Cardiac muscle cell (in vitro differentiated cells and primary cell): ENCODE results near the gene MGMT. TPM values are rescaled to one million over a fixed set of nuclear protein-coding genes. Genes with fewer than 3 reads are reported as not detected.

Experiments used
- DNase-seq, 2 donors: peaks; one replicate each; pipeline versions ENCODE4 v3.0.0 to v3.0.0-alpha.2; 2010 to 2017; ENCODE audit warnings: low read depth in 1 of 2, low spot score in 1 of 2
- H3K27ac ChIP-seq: fragments of 200-600 bp; sonication (generic); 2 replicates; pipeline ENCODE4 v1.5.1; 2016
- H3K27me3 ChIP-seq: fragments of 200-600 bp; sonication (generic); 2 replicates; pipeline ENCODE4 v1.6.0; 2016; ENCODE audit warnings: control low read depth
- H3K36me3 ChIP-seq: fragments of 200-600 bp; sonication (generic); 2 replicates; pipeline ENCODE4 v1.5.1; 2016; ENCODE audit warnings: control low read depth
- H3K4me1 ChIP-seq: fragments of 200-600 bp; sonication (generic); 2 replicates; pipeline ENCODE4 v1.8.1; 2017; ENCODE audit warnings: low read depth, mild to moderate bottlenecking, mixed run types
- H3K4me3 ChIP-seq: fragments of 200-600 bp; sonication (generic); 2 replicates; pipeline ENCODE4 v1.5.1; 2016; ENCODE audit warnings: mild to moderate bottlenecking
- H3K9me3 ChIP-seq: fragments of 200-600 bp; sonication (generic); 2 replicates; pipeline ENCODE4 v1.5.1; 2017; ENCODE audit warnings: low read depth, mild to moderate bottlenecking, control low read depth
- CTCF ChIP-seq: IDR thresholded peaks from 2 replicates; pipeline ENCODE4 v1.5.1; 2012; ENCODE audit warnings: low read depth, mild to moderate bottlenecking, low read length
- polyA plus RNA-seq: library from polyadenylated mRNA; unstranded; fragments of >200 nt; fragmentation: Nextera tagmentation; extraction: Ambion mirVana; gene quantifications from 2 replicates; pipeline ENCODE4 v1.2.1, GENCODE V29; 2016
- total RNA-seq: library from RNA; depleted of rRNA; stranded (reverse); fragments of >200 nt; gene quantifications from 2 replicates; pipeline ENCODE4 v1.2.3, GENCODE V29; 2016

MGMT gene
- total and polyA plus RNA-seq, 2 experiments from 2014 or later, result 21.8 to 28.0 TPM

DNA sequence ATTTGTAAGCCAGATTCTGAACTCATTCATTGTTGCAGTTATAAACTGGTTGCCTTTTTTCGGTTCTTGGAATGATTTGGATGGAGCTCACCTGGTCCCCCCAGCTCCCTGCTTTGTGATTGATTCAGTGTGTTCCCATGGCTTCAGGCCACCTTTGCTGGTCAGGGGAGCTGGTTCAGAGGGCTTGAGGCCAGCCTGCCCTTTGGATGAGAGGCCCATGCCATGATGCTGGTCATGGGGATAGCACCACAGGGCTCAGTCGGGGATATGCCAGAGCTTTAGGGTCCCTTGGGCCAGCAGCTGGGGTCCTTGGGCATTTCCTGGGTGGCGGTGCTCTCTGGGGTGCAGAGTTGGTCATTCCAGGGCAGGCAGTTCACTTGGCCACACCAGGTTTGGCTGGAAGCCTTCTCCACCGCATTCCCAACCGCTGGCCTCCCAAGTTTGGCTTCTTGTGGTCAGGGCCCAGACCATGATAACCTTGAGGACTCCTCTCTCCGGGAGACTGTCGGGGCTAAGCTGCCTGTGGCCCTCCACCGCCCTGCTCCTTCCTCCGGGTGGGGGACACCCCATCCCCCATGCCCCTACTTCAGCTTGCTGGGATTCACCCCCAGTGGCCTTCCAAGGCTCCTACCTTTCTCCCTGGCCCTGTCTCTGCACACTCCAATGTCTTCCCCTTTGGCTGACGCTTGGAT lies 65.1 kb downstream of the MGMT start:
- Histone ChIP-seq H3K27me3 (no peaks in the 10 kb centered on the region), H3K36me3 (no peaks in the 10 kb centered on the region), H3K27ac (no peak overlapping the region), H3K9me3 (no peaks in the 10 kb centered on the region), H3K4me1 (peaks cover 3% of the 10 kb centered on the region), H3K4me3 (no peak overlapping the region)
- no peak for TF ChIP-seq CTCF
- peak in 1 of 2 donors; percentile 74 for DNase-seq

- Histone ChIP-seq H3K9me3 (no peaks in the 10 kb centered on the region), H3K27ac (no peak overlapping the region), H3K4me3 (no peak overlapping the region), H3K36me3 (no peaks in the 10 kb centered on the region), H3K4me1 (peaks cover 3% of the 10 kb centered on the region), H3K27me3 (no peaks in the 10 kb centered on the region)
- TF ChIP-seq CTCF, result no peak
- no peak for DNase-seq
Observed at GRCh38 chr10:129532838-129533237, 65.8 kb downstream of the MGMT start.

GRCh38 chr10:129533281-129533680 lies 66.2 kb downstream of the MGMT start:
- no peak for DNase-seq
- peaks cover 3% of the 10 kb centered on the region for H3K4me1 ChIP-seq
- TF ChIP-seq CTCF, result no peak
- H3K36me3 ChIP-seq, result no peaks in the 10 kb centered on the region
- H3K27ac ChIP-seq, result no peak overlapping the region
- H3K4me3 ChIP-seq, result no peak overlapping the region
- H3K27me3 ChIP-seq, result no peaks in the 10 kb centered on the region
- no peaks in the 10 kb centered on the region for H3K9me3 ChIP-seq

- no peaks in the 10 kb centered on the region for H3K36me3 ChIP-seq
- no peaks in the 10 kb centered on the region for H3K27me3 ChIP-seq
- no peak overlapping the region for H3K27ac ChIP-seq
- no peak for DNase-seq
- TF ChIP-seq CTCF, result no peak
- no peaks in the 10 kb centered on the region for H3K9me3 ChIP-seq
- H3K4me3 ChIP-seq, result no peak overlapping the region
- peaks cover 3% of the 10 kb centered on the region for H3K4me1 ChIP-seq
Observed at GRCh38 chr10:129534826-129535225, 67.8 kb downstream of the MGMT start.

- Histone ChIP-seq H3K36me3 (no peaks in the 10 kb centered on the region), H3K9me3 (no peaks in the 10 kb centered on the region), H3K4me1 (peaks cover 3% of the 10 kb centered on the region), H3K27ac (no peak overlapping the region), H3K4me3 (no peak overlapping the region), H3K27me3 (no peaks in the 10 kb centered on the region)
- TF ChIP-seq CTCF, result no peak
- DNase-seq, result no peak
Observed at GRCh38 chr10:129536336-129536735, 69.3 kb downstream of the MGMT start.
